Type B pancreatic cell (in vitro differentiated cells): Measurements from ENCODE around the gene CDC34. TPM values are rescaled to one million over a fixed set of nuclear protein-coding genes. Genes with fewer than 3 reads are reported as not detected.
A peak's percentile ranks its signal among the peaks of the same experiment; 100 is the strongest.

Experiments used
- DNase-seq: peaks from one replicate; pipeline ENCODE4 v3.0.0; 2021; ENCODE audit warnings: mixed read lengths; ENCODE audit not compliant: unreplicated experiment; ENCODE audit errors: extremely low spot score
- H3K27ac Mint-ChIP-seq: 2 replicates; pipeline ENCODE4 v1.8.0; 2021; ENCODE audit warnings: mild to moderate bottlenecking, mixed read lengths
- H3K27me3 Mint-ChIP-seq: 2 replicates; pipeline ENCODE4 v1.8.0; 2021; ENCODE audit warnings: mixed read lengths
- H3K36me3 Mint-ChIP-seq: 2 replicates; pipeline ENCODE4 v1.8.0; 2021; ENCODE audit warnings: mixed read lengths
- H3K4me1 Mint-ChIP-seq: one replicate; pipeline ENCODE4 v1.8.0; 2021; ENCODE audit warnings: mixed read lengths; ENCODE audit not compliant: unreplicated experiment
- H3K4me3 Mint-ChIP-seq: 2 replicates; pipeline ENCODE4 v1.8.0; 2021; ENCODE audit warnings: mild to moderate bottlenecking, mixed read lengths
- H3K9me3 Mint-ChIP-seq: 2 replicates; pipeline ENCODE4 v1.8.0; 2021; ENCODE audit warnings: mixed read lengths
- total RNA-seq: library from RNA; stranded (reverse); gene quantifications from 2 replicates; pipeline ENCODE4 v1.2.1, GENCODE V29; 2021; ENCODE audit warnings: low replicate concordance
- TF ChIP-seq, protein P1 (sequence below): fragments of 200-600 bp; sonication (generic); conservative IDR thresholded peaks from 2 replicates; pipeline ENCODE4 v1.5.0; 2021; ENCODE audit warnings: antibody characterized with exemption, mild to moderate bottlenecking

Gene CDC34
- total RNA-seq, 1 donor from 2014 or later, result 95.0 TPM

- Mint-ChIP-seq H3K36me3 (no peaks in the 10 kb centered on the region), H3K9me3 (no peaks in the 10 kb centered on the region), H3K4me3 (no peak overlapping the region), H3K27me3 (no peaks in the 10 kb centered on the region), H3K27ac (no peak overlapping the region), H3K4me1 (no peaks in the 10 kb centered on the region)
- no peak for DNase-seq
- TF ChIP-seq, protein P1, sequence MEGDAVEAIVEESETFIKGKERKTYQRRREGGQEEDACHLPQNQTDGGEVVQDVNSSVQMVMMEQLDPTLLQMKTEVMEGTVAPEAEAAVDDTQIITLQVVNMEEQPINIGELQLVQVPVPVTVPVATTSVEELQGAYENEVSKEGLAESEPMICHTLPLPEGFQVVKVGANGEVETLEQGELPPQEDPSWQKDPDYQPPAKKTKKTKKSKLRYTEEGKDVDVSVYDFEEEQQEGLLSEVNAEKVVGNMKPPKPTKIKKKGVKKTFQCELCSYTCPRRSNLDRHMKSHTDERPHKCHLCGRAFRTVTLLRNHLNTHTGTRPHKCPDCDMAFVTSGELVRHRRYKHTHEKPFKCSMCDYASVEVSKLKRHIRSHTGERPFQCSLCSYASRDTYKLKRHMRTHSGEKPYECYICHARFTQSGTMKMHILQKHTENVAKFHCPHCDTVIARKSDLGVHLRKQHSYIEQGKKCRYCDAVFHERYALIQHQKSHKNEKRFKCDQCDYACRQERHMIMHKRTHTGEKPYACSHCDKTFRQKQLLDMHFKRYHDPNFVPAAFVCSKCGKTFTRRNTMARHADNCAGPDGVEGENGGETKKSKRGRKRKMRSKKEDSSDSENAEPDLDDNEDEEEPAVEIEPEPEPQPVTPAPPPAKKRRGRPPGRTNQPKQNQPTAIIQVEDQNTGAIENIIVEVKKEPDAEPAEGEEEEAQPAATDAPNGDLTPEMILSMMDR, result no peak
Observed at GRCh38 chr19:555474-555808, 23.9 kb downstream of the CDC34 start.

GRCh38 chr19:556611-557382, 25.2 kb downstream of the CDC34 start:
- no peak for DNase-seq
- Mint-ChIP-seq H3K4me1 (no peaks in the 10 kb centered on the region), H3K27me3 (no peaks in the 10 kb centered on the region), H3K9me3 (no peaks in the 10 kb centered on the region), H3K36me3 (no peaks in the 10 kb centered on the region), H3K27ac (no peak overlapping the region), H3K4me3 (no peak overlapping the region)
- TF ChIP-seq, protein P1, result no peak

GRCh38 chr19:558770-559439, 27.3 kb downstream of the CDC34 start:
- Mint-ChIP-seq H3K27me3 (no peaks in the 10 kb centered on the region), H3K27ac (peak overlapping the region; percentile 13)
- TF ChIP-seq, protein P1, result no peak

DNA sequence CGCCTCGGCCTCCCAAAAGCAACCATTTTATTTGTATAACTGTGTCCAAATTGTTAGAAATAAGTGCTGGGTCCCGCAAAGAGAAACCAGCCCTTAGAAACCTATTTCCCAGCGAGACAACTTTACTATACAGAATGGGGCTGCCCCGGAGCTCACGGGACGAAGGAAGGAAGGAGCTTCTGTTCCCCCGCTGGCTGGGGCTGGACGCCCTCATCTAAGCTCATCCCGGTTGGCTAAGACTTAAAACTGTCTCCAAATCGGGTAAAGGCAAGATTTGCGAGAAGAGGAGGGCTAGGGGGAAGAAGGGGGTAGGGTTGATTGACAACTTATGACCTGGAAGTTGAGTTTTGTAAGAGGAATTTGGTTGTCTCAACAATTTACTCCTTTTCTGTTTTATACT, 28.6 kb downstream of the CDC34 start:
- Mint-ChIP-seq H3K4me3 (no peak overlapping the region), H3K27me3 (no peaks in the 10 kb centered on the region), H3K9me3 (peaks cover 5% of the 10 kb centered on the region), H3K36me3 (no peaks in the 10 kb centered on the region), H3K27ac (no peak overlapping the region), H3K4me1 (no peaks in the 10 kb centered on the region)
- no peak for DNase-seq
- TF ChIP-seq, protein P1, result no peak

More at GRCh38 chr19:558770-559439, 27.3 kb downstream of the CDC34 start:
- Mint-ChIP-seq H3K4me1 (no peaks in the 10 kb centered on the region), H3K36me3 (no peaks in the 10 kb centered on the region), H3K4me3 (no peak overlapping the region), H3K9me3 (peaks cover 5% of the 10 kb centered on the region)
- DNase-seq, result no peak

DNA sequence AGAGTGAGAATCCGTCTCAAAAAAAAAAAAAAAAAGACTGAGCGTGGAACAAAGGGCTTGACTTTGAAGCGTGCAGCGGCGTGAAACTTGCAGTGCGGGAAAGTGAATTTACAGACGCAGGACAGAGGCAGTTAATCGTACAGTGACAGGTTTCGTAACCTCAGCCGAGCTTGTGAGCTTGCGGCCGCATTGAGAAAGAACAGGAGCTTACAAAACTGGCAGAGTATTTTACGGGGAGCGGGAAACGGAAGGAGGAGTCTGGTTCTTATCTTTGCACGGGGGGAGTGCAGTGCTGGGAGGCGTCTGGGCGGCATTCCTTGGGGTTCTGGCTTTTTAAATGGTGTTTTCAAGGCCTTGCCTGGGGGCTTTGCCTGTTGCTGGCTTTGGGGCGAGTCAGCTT, 34.8 kb downstream of the CDC34 start:
- H3K9me3 Mint-ChIP-seq, result peaks cover 5% of the 10 kb centered on the region
- H3K27ac Mint-ChIP-seq, result peak overlapping the region; percentile 68
- TF ChIP-seq, protein P1, result no peak
- peaks cover 15% of the 10 kb centered on the region for H3K4me1 Mint-ChIP-seq
- peak overlapping the region; percentile 75 for H3K4me3 Mint-ChIP-seq
- peaks cover 7% of the 10 kb centered on the region for H3K36me3 Mint-ChIP-seq
- H3K27me3 Mint-ChIP-seq, result peaks cover 7% of the 10 kb centered on the region
- no peak for DNase-seq
